IPS DF 19.7 (cell line): ENCODE results near the gene CARD9.

Source experiments
- DNase-seq: peaks from one replicate; pipeline ENCODE4 v3.0.0-alpha.2; 2013; ENCODE audit warnings: low read depth, low spot score

Gene CARD9

DNA sequence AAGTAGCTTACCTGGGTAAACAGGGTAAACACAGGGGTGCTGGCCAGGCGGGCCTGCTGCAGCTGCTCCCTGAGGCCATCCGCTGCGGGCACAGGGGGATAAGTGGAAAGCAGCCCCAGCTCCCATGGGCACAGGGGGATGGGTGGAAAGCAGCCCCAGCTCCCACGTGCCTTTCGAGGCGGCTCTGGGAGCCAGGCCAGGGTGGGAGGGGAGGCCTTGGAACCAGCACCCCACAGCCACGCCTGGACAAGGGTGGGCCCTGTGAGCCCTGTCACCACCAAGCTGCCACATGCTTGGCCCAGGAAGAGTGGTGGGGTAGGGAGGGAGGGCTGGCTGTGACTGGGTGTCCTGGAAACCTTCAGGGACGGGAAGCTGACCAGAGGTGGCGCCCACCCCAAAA lies 7.8 kb upstream of the CARD9 start:
- DNase-seq = no peak

DNA sequence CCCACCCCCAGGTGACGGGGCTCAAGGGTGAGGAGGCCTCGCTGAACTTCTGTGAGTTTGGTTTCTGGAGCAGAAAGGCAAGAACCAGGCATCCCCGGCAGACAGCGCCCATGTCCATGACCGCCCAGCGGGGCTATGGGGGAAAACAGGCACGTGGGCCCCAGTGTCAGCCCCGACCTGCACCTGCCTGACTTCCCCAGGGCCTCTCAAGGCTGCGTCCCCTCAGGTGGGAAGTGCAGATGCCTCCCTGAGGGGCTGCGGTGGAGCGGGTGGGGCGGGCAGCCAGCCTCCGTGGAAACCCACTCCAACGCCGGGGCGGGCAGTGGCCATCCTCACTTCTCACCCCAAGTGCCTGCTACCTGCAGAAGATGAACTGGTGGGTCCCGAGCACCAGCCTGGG lies 6.9 kb upstream of the CARD9 start:
- no peak for DNase-seq

DNA sequence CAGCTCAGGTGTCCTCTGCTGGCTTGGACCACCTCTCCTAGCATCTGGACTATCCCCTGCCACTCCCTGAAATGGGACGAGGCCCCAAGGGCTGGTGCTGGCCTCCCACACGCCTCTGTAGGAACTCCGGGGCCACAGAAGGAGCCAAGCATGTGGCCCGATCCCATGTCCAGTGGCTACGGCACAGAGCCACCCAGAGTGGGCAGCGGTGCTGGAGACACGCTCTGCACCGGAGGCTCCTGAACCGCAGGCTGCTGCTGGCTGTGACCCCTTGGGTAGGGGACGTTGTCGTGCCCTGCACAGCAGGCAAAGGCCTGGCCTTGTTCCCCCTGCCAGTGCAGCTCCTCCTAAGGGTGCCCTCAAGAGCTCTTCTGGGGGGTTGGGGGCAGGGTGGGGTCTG lies 6.4 kb upstream of the CARD9 start:
- no peak for DNase-seq

DNA sequence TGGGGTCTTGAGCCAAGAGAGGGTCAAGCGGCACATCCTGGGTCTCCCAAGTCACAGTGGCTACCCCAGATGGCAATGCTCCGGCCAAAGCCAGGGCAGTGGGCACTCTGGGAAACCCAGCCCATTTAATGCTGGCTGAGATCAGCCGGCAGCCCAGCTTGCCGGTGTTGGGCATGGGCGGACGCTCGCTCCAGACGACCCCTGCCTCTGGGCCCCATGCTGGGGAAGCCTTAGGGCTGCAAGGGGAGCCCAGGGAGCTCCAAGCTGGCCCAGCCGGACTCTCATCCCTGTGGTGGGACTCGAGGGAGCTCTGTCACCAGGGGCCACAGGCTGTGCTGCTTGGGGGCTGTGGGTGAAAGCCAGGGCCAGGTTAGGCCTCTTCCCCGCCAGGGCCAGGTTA lies 5.9 kb upstream of the CARD9 start:
- DNase-seq = no peak

DNA sequence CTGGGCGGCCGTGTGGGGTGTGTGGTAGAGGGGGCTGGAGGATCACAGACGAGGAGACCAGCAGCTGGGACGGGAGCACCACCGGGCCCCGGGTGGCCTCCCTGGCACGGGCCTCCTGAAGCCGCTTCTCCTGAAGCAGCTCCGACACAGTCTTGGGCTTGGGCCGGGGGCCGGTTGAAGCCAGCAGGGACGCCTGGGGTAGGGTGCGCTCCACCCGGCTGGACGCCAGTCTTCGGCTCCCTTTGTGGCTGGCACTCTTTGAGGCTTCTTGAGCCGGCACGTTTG lies 5.5 kb upstream of the CARD9 start:
- no peak for DNase-seq

- DNase-seq = no peak
Measured at GRCh38 chr9:136378170-136379002, 4.9 kb upstream of the CARD9 start.

- no peak for DNase-seq
Measured at GRCh38 chr9:136377341-136378169, 4.1 kb upstream of the CARD9 start.

DNA sequence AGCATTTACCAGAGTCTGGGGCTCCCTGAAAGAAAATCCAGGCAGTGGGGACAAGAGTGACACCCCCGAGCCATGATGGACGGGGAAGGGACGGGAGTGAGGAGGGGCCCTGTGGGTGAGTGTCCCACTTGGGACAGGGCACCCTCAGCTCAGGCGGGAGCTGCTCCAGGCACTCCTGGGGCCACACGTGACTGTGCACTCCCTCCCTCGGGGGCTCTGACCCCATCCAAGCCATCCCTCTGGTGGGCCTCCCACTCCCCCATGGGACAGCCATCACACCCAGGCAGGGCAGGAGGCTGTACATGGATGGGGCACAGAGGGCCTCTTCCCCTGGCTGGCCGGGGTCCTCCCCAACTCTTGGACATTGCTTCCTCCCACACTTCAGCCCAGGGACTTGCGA lies 3.0 kb upstream of the CARD9 start:
- DNase-seq = no peak

DNA sequence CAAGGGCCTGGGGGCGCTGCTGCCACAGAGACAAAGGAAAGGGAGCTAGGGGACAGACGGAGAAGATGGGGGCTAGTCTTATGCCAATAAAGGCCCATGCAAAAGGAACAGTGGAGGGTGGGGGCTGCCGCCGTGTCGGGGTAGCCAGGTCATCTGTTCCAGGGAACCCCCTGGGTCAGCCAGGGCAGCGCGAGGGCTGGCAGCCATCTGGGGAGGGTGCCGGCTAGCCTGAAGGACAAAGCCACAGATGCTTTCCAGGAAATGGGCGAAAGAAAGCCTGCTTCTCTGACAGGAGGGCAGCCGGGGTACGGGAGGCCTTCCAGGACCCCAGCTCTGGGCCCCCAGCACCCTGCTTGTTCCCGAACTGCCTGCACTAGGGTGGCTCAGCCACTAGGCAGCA lies 1.6 kb upstream of the CARD9 start:
- DNase-seq = no peak

GRCh38 chr9:136374183-136374575 lies 710 bp upstream of the CARD9 start:
- DNase-seq = no peak

- no peak for DNase-seq
Measured at GRCh38 chr9:136372561-136373299, 739 bp downstream of the CARD9 start.

- no peak for DNase-seq
Measured at GRCh38 chr9:136372006-136372405, 1.5 kb downstream of the CARD9 start.

GRCh38 chr9:136371533-136371880 lies 2.0 kb downstream of the CARD9 start:
- DNase-seq = no peak

DNA sequence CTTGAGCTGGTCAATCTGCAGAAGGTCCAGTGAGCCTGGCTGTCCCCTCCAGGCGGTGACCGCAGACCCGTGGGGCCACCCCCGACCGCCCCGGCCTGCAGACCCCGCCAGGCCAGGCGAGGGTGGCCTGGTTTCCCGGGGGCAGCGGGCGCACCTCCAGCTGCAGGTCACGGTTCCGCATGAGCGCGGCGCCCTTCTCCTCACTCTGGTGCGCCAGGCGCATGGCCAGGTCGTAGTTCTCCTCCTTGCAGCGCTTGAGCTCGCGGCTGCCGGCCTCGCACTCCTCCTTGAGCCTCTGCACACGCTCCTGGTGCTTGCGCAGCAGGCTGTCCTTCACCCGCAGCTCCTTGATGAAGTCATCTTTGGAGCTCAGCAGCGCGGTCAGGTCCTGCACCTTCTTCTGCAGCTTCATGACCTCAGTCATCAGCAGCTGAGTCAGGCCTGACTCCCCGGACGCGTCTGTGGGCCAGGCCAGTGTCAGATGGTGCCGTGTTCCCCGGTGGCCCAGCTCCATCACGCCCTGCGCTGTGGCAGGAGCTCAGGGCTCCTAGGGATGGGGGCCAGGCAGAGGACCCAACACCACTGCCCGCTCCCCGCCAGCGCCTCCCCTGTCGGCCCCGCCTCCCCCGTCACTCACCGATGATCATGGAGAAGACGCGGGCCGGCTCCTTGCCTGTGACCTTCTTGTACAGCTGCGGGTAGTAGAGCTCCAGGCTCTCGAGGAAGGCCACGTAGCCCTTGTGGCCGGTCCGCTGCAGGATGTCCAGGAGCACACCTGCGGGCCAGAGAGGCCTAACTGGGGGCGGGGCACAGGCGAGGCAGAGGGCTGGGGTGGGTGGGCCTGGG lies 2.6 kb downstream of the CARD9 start:
- DNase-seq = no peak

DNA sequence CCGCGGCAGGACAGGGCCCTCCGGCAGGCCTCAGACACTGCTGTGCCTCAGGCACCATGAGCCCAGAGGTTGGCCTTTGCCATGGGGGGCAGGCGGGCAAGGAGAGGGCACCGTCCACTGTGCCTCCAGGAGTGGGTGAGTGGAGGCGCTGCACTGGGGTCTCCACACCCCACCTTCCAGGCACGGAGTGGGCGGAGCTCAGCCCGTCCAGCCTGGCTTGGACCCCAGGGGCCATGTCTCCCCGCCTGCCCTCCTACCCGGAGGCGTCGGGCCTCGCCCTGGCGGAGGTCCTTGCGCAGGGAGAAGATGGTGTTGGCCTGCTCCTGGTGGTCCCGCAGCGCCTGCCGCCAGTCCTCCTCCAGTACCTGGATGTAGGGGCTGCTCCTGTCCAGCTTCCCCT lies 3.4 kb downstream of the CARD9 start:
- DNase-seq = no peak

- no peak for DNase-seq
Measured at GRCh38 chr9:136368190-136368589, 5.3 kb downstream of the CARD9 start.

DNA sequence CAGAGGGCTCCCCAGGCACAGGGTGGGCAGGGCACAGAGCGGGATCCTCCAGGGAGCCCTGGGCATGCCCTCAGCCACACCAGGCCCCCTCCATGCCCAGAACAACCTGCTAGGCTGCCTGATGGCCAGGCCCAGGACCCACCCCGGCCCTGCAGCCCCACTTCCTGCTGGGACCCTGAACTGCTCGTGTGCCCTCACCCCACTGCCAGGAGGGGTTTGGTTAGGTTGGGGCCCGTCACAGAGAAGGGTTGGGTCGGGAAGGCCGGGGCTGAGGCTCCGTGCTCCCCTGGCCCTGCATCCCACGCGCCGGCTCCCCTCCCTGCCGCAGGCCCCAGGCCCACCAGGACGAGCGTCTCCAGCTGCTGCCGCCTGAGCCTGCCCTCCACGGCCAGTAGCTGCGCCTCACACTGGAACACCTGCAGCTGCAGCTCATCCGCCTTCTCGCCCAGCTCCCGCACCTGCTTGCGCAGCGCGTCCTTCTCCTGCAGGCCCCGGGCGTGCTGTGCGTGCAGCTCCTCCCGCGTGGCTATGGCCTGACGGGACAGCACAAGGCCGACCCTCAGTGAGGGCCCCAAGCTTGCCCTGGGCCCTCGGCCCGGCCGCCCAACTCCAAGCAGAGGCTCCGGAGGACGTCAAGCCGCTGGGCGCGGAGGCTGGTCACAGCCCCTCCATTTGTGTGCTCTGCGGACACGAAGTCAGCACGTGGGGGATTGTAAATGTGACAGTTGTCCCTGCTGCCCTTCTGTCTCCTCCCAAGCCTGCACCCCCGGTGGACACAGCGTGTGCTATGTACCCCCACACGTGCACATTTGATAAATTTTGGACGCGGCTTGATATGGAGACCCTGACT lies 5.9 kb downstream of the CARD9 start:
- DNase-seq = no peak

DNA sequence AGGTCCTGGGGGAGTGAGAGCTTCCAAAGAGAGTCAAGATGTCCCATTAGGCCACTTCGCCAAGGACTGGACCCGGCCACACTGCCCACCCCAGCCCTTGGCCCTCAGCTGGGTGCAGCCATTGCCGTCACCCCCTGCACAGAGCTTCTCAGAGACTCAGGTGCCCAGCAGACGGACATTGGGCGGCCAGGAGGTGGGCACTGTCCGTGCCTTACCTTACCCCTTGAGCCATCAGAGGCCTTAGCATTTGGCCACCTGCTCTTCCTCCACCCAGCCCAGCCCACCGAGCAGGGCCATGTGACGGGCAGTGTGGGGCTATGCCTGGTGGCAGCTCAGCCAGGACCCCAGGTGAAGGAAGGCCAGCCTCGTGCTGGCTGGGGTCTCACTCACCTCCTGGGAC lies 6.6 kb downstream of the CARD9 start:
- DNase-seq = no peak

GRCh38 chr9:136365775-136366222 lies 7.7 kb downstream of the CARD9 start:
- no peak for DNase-seq

GRCh38 chr9:136364942-136365774 lies 8.3 kb downstream of the CARD9 start:
- no peak for DNase-seq
